ENCODE measurements around the gene LILRB3.

DNA sequence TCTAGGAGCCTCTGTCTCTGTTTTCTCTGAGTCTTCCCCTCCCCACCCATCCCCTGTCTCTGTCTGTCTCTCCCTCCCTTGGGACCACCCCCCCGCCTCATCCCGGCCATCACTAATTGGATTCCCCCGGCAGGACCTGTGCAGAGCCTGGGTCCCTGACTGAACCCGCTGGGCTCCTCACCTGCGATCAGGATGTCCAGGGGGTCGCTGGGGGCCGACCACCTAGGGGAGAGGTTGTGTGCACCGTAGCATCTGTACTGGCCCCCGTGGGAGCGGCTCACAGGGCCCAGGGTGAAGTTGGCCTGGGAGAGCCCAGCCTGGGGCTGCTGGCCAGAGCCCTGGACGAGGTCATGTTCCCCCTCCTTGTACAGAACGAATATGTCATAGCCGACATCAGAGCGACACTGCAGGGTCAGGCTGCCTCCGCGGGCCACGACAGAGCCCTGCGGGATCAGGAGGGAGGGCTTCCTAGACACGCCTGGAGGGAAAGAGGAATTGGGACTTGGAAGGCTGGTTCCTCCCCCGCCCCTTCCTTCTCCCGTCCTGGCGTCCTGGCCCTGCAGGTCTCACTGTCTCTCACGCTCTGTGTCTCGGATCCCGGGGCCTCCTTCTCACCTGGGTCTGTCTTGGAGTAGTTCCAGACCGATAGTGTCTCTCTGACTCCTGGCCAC, 32.4 kb upstream of the LILRB3 start:
- TF ChIP-seq EZH2 (IDR thresholded peaks at IDR 0.05; ENCODE audit: borderline replicate concordance, low read length), result no peak
- TF ChIP-seq, protein P1, sequence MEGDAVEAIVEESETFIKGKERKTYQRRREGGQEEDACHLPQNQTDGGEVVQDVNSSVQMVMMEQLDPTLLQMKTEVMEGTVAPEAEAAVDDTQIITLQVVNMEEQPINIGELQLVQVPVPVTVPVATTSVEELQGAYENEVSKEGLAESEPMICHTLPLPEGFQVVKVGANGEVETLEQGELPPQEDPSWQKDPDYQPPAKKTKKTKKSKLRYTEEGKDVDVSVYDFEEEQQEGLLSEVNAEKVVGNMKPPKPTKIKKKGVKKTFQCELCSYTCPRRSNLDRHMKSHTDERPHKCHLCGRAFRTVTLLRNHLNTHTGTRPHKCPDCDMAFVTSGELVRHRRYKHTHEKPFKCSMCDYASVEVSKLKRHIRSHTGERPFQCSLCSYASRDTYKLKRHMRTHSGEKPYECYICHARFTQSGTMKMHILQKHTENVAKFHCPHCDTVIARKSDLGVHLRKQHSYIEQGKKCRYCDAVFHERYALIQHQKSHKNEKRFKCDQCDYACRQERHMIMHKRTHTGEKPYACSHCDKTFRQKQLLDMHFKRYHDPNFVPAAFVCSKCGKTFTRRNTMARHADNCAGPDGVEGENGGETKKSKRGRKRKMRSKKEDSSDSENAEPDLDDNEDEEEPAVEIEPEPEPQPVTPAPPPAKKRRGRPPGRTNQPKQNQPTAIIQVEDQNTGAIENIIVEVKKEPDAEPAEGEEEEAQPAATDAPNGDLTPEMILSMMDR (IDR thresholded peaks at IDR 0.05; ENCODE audit: low read length), result no peak
